Retinal pigment epithelial cell (primary cell): ENCODE measurements around the gene MCTP1.

Source experiments
- DNase-seq: peaks from one replicate; pipeline ENCODE4 v3.0.0-alpha.2; 2010; ENCODE audit warnings: low read depth
- H3K4me3 ChIP-seq: 2 replicates; pipeline ENCODE4 v1.5.1; 2011; ENCODE audit warnings: mild to moderate bottlenecking, low read length, control low read depth, moderate library complexity
- TF ChIP-seq, protein P1 (sequence below): conservative IDR thresholded peaks from 2 replicates; pipeline ENCODE4 v1.5.1; 2011; ENCODE audit warnings: low read depth, low read length, control low read depth, inconsistent platforms

The MCTP1 gene

GRCh38 chr5:95045181-95045965 is 239.5 kb downstream of the MCTP1 start:
- no peak overlapping the region for H3K4me3 ChIP-seq
- TF ChIP-seq, protein P1, sequence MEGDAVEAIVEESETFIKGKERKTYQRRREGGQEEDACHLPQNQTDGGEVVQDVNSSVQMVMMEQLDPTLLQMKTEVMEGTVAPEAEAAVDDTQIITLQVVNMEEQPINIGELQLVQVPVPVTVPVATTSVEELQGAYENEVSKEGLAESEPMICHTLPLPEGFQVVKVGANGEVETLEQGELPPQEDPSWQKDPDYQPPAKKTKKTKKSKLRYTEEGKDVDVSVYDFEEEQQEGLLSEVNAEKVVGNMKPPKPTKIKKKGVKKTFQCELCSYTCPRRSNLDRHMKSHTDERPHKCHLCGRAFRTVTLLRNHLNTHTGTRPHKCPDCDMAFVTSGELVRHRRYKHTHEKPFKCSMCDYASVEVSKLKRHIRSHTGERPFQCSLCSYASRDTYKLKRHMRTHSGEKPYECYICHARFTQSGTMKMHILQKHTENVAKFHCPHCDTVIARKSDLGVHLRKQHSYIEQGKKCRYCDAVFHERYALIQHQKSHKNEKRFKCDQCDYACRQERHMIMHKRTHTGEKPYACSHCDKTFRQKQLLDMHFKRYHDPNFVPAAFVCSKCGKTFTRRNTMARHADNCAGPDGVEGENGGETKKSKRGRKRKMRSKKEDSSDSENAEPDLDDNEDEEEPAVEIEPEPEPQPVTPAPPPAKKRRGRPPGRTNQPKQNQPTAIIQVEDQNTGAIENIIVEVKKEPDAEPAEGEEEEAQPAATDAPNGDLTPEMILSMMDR, result no peak
- DNase-seq, result no peak

- TF ChIP-seq, protein P1, result no peak
- DNase-seq, result no peak
- no peak overlapping the region for H3K4me3 ChIP-seq
These were observed 240.8 kb downstream of the MCTP1 start for GRCh38 chr5:95044096-95044495.

- DNase-seq, result no peak
- no peak overlapping the region for H3K4me3 ChIP-seq
- TF ChIP-seq, protein P1, result no peak
These were observed 241.2 kb downstream of the MCTP1 start for GRCh38 chr5:95043648-95044047.

DNA sequence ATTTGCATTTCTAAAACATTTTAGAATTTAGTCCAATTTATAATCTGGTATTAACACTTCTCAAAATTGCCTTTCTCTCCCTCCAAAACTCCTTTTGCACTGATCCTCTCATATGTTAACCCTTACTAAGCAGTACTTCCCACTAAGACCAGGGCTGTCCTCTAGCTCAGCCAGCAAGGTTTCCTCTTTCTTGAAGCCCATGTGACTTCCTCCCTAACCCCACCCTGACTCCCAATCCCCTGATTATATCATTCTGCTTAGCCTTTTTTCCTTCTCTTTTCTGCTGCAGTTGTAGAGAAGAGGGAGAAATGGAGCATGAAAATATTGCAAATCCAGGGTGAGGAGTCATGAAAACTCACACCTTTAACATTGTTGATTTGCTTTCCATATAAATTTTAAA is 241.7 kb downstream of the MCTP1 start:
- DNase-seq, result no peak
- no peak overlapping the region for H3K4me3 ChIP-seq
- TF ChIP-seq, protein P1, result no peak

DNA sequence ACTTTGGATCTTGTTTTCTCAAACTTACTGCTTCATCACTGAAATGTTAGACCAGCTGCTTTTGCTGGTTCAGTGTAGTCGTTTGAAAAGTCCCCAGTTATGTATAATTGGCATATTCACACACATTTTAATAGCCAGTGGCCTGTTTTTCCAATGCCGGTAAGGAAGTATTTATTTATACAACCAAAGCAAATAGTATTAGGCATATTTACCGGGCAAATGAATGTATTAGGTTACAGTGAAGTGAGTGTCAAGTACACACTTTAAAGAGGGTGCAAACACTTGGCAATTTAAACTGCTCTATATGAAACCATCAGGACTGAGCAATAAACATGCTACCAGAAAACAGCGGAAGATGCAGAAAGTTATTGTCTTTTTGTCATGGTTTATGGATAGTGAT is 242.9 kb downstream of the MCTP1 start:
- H3K4me3 ChIP-seq, result no peak overlapping the region
- TF ChIP-seq, protein P1, result no peak
- no peak for DNase-seq

GRCh38 chr5:95035891-95036685 is 248.8 kb downstream of the MCTP1 start:
- H3K4me3 ChIP-seq, result no peak overlapping the region
- TF ChIP-seq, protein P1, result no peak
- DNase-seq, result no peak
